Activated T-cell treated with anti-CD3 and anti-CD28 coated beads for 1 hour (primary cell): ENCODE measurements around the gene KAT8.
"Not testable (repeated sequence)": the region's sequence is repeated elsewhere in the genome, so short reads cannot be mapped to it uniquely, and the experiment has no call there.

Experiments
- DNase-seq: peaks from one replicate; pipeline ENCODE4 v3.0.0-alpha.2; 2020; ENCODE audit warnings: low read depth

KAT8 gene

GRCh38 chr16:31148896-31149295 lies 31.4 kb downstream of the KAT8 start:
- no peak for DNase-seq

- no peak for DNase-seq
Observed at GRCh38 chr16:31149332-31149731, 31.9 kb downstream of the KAT8 start.

GRCh38 chr16:31149894-31150890 lies 32.7 kb downstream of the KAT8 start, which contains the start of gene PRSS36:
Gene PRSS36 (minus strand): TSS chr16:31150066. CDS start chr16:31150035, 31 bp downstream.
- no peak for DNase-seq

GRCh38 chr16:31150976-31151375 lies 33.5 kb downstream of the KAT8 start:
- DNase-seq: not testable (repeated sequence)

- DNase-seq: no peak
Observed at GRCh38 chr16:31157136-31157535, 39.7 kb downstream of the KAT8 start.

- DNase-seq: no peak
Observed at GRCh38 chr16:31167315-31167714, 49.9 kb downstream of the KAT8 start.

GRCh38 chr16:31168848-31169247 lies 51.4 kb downstream of the KAT8 start:
- DNase-seq: no peak

GRCh38 chr16:31170048-31170447 lies 52.6 kb downstream of the KAT8 start:
- DNase-seq: not testable (repeated sequence)

- DNase-seq: peak; percentile 38
Observed at GRCh38 chr16:31177136-31177535, 59.7 kb downstream of the KAT8 start.

GRCh38 chr16:31179219-31179746 lies 61.8 kb downstream of the KAT8 start:
- DNase-seq: no peak

GRCh38 chr16:31179747-31180459 lies 62.4 kb downstream of the KAT8 start, which contains the start of gene FUS:
Gene FUS (plus strand): TSS chr16:31180139. CDS start chr16:31180215, 76 bp downstream.
- peak; percentile 90 for DNase-seq
